ENCODE data around the gene GFM1. TPM values are rescaled to one million over a fixed set of nuclear protein-coding genes. Genes with fewer than 3 reads are reported as not detected.
"Not testable (repeated sequence)": the region's sequence is repeated elsewhere in the genome, so short reads cannot be mapped to it uniquely, and the experiment has no call there.

The GFM1 gene
- total RNA-seq, 1 donor from 2014 or later, result 52.0 TPM

DNA sequence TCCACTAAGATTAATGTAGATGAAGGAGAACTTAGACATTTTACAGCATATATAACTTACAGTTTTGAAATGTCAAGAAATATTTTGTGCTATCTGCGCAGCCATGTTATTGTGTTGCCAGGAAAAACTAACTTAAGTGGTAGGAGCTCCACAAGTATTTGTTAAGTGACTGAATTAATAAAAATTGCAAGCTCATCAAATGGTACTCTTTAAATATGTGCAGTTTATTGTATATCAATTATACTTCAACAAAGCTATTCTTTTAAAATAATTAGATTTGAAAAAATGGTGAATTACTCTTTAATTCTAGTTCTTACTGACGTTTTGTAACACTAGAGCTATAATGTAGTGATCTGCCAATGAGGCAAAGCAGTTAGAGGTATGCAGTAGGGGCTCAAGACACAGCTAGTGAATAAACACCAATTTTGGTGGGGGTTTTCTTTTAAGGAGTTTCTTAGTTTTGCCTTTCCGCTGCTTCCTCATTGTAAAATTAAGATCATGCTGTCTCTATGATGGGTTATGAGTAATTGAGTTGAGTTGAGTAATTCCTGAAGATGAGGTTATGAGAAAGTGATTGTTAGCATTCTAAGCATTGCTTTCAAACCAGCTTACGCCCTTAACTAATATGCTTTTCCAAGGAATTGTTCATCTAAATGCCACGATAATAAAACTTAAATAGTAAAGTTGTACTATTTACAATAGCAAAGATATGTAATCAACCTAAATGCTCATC, 39.1 kb downstream of the GFM1 start:
- no peaks in the 10 kb centered on the region for H3K4me1 ChIP-seq
- H3K9ac ChIP-seq, result no peak overlapping the region
- no peak overlapping the region for H3K27ac Mint-ChIP-seq
- no peaks in the 10 kb centered on the region for H3F3A ChIP-seq (ENCODE audit: low read depth)
- TF ChIP-seq EZH2phosphoT487 (IDR thresholded peaks at IDR 0.05) (no peak), EZH2 (IDR thresholded peaks at IDR 0.05) (no peak)
- TF ChIP-seq, protein P1, sequence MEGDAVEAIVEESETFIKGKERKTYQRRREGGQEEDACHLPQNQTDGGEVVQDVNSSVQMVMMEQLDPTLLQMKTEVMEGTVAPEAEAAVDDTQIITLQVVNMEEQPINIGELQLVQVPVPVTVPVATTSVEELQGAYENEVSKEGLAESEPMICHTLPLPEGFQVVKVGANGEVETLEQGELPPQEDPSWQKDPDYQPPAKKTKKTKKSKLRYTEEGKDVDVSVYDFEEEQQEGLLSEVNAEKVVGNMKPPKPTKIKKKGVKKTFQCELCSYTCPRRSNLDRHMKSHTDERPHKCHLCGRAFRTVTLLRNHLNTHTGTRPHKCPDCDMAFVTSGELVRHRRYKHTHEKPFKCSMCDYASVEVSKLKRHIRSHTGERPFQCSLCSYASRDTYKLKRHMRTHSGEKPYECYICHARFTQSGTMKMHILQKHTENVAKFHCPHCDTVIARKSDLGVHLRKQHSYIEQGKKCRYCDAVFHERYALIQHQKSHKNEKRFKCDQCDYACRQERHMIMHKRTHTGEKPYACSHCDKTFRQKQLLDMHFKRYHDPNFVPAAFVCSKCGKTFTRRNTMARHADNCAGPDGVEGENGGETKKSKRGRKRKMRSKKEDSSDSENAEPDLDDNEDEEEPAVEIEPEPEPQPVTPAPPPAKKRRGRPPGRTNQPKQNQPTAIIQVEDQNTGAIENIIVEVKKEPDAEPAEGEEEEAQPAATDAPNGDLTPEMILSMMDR (IDR thresholded peaks at IDR 0.05), result no peak
- no peaks in the 10 kb centered on the region for H3K9me3 ChIP-seq (ENCODE audit: low read depth)
- no peaks in the 10 kb centered on the region for H4K20me1 ChIP-seq (ENCODE audit: low read depth)
- no peaks in the 10 kb centered on the region for H3K4me1 Mint-ChIP-seq
- no peaks in the 10 kb centered on the region for H3K9me3 Mint-ChIP-seq
- no peaks in the 10 kb centered on the region for H3K27me3 Mint-ChIP-seq (ENCODE audit: insufficient read depth, low read depth)
- no peaks in the 10 kb centered on the region for H3K27me3 ChIP-seq
- H3K4me3 Mint-ChIP-seq, result no peak overlapping the region
- H3K36me3 ChIP-seq, result no peaks in the 10 kb centered on the region
- no peak overlapping the region for H3K27ac ChIP-seq
- H3K4me3 ChIP-seq, result no peak overlapping the region
- H2AFZ ChIP-seq (replicated peaks), result no peak overlapping the region
- DNase-seq (ENCODE audit: low spot score), result no peak
- no peaks in the 10 kb centered on the region for H3K79me2 ChIP-seq (ENCODE audit: low read depth)
- H3K36me3 Mint-ChIP-seq, result no peaks in the 10 kb centered on the region
- no peak overlapping the region for H3K4me2 ChIP-seq

DNA sequence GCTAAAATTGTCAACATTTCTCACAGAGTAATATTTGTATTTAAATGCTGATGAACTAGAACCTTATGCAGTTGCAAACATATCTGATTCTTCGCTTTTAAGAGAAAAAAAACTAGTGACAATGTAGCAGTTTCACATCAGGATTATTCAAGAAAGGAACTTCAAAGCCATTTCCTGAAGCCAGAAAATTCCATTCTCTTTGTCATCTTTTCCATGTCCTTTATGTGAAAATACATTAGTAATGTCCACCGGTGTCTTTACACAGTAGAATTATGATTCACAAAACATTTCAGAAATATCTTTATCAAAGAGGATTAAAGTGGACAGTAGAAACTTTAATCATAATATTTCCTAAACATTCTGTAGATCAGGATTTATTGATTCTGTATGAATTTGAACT, 40.8 kb downstream of the GFM1 start:
- no peak overlapping the region for H3K27ac Mint-ChIP-seq
- Histone ChIP-seq H3K79me2 (ENCODE audit: low read depth) (no peaks in the 10 kb centered on the region), H3K27me3 (no peaks in the 10 kb centered on the region), H3K4me1 (no peaks in the 10 kb centered on the region), H2AFZ (replicated peaks) (no peak overlapping the region), H3F3A (ENCODE audit: low read depth) (no peaks in the 10 kb centered on the region), H3K9me3 (ENCODE audit: low read depth) (no peaks in the 10 kb centered on the region), H3K9ac (no peak overlapping the region), H3K4me2 (no peak overlapping the region), H4K20me1 (ENCODE audit: low read depth) (no peaks in the 10 kb centered on the region), H3K27ac (no peak overlapping the region), H3K36me3 (no peaks in the 10 kb centered on the region), H3K4me3 (no peak overlapping the region)
- no peaks in the 10 kb centered on the region for H3K36me3 Mint-ChIP-seq
- no peaks in the 10 kb centered on the region for H3K4me1 Mint-ChIP-seq
- TF ChIP-seq EZH2phosphoT487 (IDR thresholded peaks at IDR 0.05), result no peak
- TF ChIP-seq, protein P1 (IDR thresholded peaks at IDR 0.05), result no peak
- TF ChIP-seq EZH2 (IDR thresholded peaks at IDR 0.05), result no peak
- H3K27me3 Mint-ChIP-seq (ENCODE audit: insufficient read depth, low read depth), result no peaks in the 10 kb centered on the region
- H3K4me3 Mint-ChIP-seq, result no peak overlapping the region
- no peak for DNase-seq (ENCODE audit: low spot score)
- H3K9me3 Mint-ChIP-seq, result no peaks in the 10 kb centered on the region

DNA sequence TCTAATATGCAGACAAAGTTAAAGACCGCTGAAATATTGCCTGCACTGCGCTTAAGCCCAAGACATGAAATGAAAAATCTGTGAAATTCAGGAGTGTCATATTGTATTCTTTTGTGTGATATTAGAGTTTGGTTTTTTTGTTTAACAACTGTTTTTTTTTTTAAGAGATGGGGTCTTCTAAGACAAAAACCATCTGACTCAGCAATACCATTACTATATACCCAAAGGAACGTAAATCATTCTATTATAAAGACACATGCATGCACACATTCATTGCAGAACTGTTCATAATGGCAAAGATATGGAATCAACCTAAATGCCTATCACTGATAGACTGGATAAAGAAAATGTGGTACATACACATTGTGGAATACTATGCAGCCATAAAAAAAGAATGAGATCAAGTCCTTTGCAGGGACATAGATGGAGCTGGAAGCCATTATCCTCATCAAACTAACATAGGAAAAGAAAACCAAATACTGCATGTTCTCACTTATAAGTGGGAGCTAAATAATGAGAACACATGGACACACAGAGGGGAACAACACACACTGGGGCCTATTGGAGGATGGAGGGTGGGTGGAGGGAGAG, 49.6 kb downstream of the GFM1 start:
- not testable (repeated sequence) for H3K4me2 ChIP-seq; H3K36me3 Mint-ChIP-seq; H3K4me3 ChIP-seq; H3K4me3 Mint-ChIP-seq; H3K27ac ChIP-seq; H3K4me1 Mint-ChIP-seq; H3F3A ChIP-seq (ENCODE audit: low read depth); H3K9me3 ChIP-seq (ENCODE audit: low read depth); DNase-seq (ENCODE audit: low spot score); H3K27ac Mint-ChIP-seq; H3K27me3 Mint-ChIP-seq (ENCODE audit: insufficient read depth, low read depth); H3K9me3 Mint-ChIP-seq; H2AFZ ChIP-seq (replicated peaks); H3K27me3 ChIP-seq; H3K4me1 ChIP-seq; H3K36me3 ChIP-seq; H3K9ac ChIP-seq; H4K20me1 ChIP-seq (ENCODE audit: low read depth); H3K79me2 ChIP-seq (ENCODE audit: low read depth)

DNA sequence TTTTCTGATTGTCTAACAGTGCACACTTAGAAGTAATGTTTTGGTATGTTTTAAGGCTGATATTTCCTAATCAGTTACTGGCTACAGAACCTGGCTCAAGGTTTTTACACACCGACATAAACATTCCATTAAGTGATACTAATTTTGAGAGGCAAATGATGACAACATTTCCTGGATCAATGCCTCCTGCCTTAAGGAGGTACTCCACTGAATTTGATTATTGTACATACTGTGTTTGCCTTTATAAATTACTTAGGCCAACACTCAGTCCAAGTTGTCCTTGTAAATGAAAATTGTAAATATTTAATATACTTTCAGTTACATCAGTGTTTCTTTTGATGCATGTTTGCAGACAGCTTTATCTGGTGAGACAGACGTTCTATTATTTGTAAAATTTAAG, 52.3 kb downstream of the GFM1 start:
- no peaks in the 10 kb centered on the region for H3K9me3 ChIP-seq (ENCODE audit: low read depth)
- H3K4me2 ChIP-seq, result no peak overlapping the region
- Mint-ChIP-seq H3K9me3 (no peaks in the 10 kb centered on the region), H3K36me3 (peaks cover 8% of the 10 kb centered on the region), H3K27me3 (ENCODE audit: insufficient read depth, low read depth) (no peaks in the 10 kb centered on the region), H3K4me3 (no peak overlapping the region), H3K4me1 (no peaks in the 10 kb centered on the region), H3K27ac (no peak overlapping the region)
- no peak overlapping the region for H3K27ac ChIP-seq
- H4K20me1 ChIP-seq (ENCODE audit: low read depth), result no peaks in the 10 kb centered on the region
- no peaks in the 10 kb centered on the region for H3K36me3 ChIP-seq
- H3K9ac ChIP-seq, result no peak overlapping the region
- no peaks in the 10 kb centered on the region for H3K79me2 ChIP-seq (ENCODE audit: low read depth)
- H3K27me3 ChIP-seq, result no peaks in the 10 kb centered on the region
- H3K4me3 ChIP-seq, result no peak overlapping the region
- DNase-seq (ENCODE audit: low spot score), result no peak
- H3K4me1 ChIP-seq, result no peaks in the 10 kb centered on the region
- H2AFZ ChIP-seq (replicated peaks), result no peak overlapping the region
- no peaks in the 10 kb centered on the region for H3F3A ChIP-seq (ENCODE audit: low read depth)
- TF ChIP-seq EZH2phosphoT487 (IDR thresholded peaks at IDR 0.05) (no peak), EZH2 (IDR thresholded peaks at IDR 0.05) (no peak)
- TF ChIP-seq, protein P1 (IDR thresholded peaks at IDR 0.05), result no peak
